Right hindlimb (tissue), 1 donor: ENCODE measurements around the gene PROK1.

Experiments
- DNase-seq: peaks from one replicate; pipeline ENCODE4 v3.0.0-alpha.2; 2018

The PROK1 gene

DNA sequence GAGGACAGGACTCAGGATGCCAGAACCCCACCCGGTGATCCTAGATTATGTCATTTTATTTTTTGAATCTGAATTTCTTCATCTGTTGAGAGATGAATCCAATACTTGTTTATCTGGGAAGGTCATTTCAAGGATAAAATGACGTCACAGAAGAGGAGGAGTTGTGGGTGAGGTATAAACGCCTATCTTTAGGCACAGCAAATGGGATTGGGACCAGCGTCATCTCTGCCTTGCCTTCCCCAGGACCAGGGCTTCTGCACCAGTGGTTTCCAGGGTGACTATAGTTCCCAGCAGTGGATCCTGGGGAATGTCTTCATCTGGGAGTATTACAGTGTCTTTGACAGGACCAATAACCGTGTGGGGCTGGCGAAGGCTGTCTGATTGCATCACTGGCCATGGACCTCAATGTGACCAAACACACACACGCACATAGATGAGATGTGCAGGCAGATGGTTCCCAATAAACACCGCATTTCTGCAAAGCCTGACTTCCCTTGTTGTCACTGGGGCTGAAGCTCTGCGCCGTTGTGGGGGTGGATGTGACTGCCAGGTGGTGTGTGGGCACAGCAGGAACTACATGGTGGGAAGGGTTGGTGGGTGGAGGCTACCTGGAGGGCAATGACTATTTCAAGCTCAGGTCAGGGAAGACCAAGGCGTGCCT is 40.0 kb downstream of the PROK1 start:
- no peak for DNase-seq

DNA sequence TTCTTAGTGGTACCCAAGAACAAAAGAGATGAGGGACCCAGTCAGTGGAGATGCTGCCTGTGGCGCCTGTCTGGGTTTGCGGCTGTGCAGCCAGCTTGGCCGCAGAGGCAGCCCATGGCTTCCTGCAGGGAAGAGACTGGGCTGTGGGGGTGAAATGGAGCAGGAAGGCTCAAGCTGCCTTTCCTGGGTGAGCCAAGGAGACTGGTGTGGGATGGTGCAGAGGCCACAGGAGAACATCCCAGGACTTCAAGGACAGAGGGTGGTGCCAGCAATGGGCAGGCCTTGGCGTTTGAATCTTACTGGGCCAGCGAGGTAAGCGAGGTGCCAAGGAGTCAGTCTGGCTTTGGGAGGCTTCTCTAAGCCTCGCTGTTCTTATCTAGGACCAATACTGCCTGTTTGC is 41.6 kb downstream of the PROK1 start:
- DNase-seq = no peak

DNA sequence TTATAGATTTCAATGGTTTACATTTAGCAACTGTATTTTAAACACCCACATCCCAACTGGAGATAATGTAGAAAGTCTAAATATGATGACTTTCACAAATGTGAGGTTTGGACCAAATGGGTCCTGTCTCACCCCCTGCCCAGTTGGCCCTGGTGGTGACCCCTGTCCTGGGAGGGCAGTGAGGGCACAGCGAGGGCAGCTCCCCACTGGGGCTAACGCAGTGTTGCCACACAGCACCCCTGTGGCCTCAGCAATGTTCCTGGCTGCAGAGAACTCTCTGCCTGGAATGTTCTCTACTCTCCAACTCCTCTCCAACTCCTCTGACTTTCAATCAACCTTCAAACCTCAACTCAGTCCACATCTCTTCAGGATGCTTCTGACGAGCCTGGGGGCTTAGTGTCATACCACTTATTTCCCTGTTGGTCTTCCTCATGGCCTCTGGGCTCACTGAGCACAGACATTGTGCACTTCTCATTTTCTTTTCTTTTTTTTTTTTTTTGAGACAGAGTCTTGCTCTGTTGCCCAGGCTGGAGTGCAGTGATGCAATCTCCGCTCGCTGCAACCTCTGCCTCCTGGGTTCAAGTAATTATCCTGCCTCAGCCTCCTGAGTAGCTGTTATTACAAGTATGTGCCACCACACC is 42.2 kb downstream of the PROK1 start:
- no peak for DNase-seq

DNA sequence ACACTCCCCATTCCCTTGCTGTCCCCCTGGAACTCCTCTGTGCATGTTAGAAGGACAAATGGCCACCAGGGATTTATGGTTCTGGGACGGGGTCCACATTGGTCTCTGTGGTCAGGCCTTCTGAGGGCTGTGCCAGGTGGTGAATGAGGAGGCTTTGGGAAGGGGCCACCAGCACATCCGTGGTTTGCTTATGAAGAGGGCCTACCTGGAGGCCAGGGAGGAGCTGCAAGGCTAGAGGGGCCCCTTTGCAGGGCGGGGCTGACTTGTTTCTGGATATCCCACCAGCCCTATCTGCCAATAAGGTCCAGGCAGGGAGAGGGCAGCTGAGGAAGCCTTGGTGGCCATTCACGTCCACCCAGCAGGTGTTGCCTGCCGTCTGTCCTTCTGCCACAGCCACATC is 43.1 kb downstream of the PROK1 start:
- DNase-seq = no peak

DNA sequence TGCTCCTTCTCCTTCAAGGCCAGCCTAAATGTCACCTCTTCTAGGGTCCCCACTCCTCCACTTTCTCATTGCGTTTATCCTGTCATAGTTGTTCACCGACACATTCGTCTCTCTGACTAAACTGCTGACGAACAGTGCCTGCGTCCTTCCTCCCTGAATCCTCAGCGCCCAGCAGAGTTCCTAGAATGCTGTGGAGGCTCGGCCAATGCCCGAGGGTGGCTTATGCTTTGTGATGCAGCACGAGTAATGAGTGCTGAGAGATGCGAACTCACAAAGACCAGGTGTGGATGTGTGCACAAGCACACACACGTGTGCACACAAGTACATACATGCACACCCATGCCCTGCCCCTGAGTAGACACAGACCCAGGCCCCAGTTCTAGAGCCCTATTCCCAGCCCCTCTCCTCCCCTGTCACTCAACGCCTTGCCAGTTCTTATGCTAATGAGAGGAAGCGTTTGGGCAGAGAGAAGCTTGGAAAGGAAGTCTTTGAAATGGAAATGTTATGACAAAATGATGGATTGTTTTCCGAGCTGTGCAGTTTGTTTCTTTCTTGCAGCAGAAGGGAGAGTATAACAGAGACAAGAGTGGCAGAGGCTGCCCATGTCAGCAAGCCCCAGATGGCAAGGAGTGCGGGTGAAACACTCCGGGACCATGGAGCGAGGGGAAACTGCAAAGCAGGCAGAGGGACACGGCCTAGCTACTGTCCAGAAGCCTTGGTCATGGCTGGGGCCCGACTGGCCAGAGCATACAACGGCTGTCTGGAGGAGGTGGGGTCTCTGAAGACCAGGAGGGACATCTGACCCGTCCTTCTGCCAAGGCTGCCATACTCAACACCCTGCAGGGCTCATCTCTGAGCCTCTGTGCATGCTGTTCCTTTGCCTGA is 43.8 kb downstream of the PROK1 start:
- no peak for DNase-seq

DNA sequence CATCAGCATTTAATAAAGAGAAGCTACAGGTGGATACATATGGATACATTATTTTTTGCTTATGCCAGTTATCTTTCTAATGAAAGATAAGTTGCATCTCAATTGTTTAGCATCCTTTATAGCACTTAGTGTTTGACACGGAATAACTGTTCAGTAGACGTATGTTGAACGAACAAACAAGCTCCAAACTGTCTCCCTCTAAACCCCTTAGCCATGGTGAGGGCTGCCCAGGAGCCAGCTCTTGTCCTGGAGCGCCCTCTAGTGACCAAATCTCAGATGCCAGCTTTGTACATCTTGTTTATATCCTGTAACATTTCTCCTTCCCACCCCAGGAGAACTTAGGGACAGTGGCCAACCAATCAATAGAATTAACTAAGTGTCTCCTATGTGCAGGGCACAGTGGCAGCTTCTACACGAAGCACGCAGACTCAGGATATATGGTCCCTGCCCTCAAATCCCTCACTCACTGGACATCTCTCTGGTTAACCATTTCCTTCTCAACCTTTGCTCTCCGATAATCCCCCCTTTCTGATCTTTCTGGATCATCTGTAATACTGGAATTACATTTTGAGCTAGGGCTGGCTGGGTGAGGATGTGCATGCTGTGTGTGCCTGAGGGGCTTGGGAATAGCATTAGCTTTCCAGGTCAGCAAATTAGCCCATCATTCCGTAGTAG is 45.1 kb downstream of the PROK1 start:
- DNase-seq = peak; percentile 74

DNA sequence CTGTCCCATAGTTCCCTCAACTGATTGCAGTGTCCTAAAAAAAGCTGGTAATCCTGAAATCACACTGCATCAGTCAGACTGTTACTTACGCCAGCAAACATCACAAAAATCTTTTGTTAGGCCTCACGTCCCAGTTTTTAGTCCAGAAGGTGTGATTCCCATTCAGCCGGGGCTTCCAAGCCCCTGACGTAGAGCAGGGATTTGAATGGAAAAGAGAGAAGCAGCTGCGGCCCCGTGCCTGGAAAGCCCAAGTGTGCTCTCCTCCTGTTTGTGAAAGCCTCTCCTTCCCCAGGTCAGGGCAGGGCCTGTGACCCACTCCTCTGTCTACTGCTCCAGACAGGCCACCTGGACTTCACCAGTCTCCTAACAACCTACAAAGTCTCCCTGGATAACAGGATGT is 47.3 kb downstream of the PROK1 start:
- no peak for DNase-seq

DNA sequence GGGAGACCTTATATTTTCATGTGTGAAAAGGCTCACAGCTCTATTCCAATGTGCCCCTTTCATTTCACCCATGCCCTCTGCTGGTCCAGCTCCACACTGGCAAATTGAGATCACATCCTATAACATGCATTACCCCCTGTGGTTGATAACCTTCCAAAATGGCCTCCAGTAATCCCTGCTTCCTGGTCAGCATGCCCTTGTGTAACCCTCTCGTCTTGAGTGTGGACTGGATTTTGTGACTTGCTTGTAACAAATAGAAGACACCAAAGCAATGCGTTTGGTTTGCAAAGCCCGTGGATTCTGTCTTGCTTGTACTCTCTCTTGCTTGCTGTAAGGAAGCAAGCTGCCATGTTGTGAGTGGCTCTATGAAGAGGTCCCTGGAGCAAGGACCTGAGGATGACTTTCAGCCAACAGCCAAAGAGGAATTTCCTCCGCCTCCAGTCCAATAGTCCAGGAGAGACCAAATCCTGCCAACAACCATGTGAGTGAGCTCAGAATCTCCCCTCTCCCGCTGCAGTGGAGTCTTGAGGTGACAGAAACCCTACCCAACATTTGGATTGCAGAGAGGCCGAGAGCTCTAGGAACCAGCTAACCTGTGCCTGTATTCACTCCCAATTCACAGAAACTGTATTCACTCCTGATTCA is 50.7 kb downstream of the PROK1 start:
- DNase-seq = no peak

DNA sequence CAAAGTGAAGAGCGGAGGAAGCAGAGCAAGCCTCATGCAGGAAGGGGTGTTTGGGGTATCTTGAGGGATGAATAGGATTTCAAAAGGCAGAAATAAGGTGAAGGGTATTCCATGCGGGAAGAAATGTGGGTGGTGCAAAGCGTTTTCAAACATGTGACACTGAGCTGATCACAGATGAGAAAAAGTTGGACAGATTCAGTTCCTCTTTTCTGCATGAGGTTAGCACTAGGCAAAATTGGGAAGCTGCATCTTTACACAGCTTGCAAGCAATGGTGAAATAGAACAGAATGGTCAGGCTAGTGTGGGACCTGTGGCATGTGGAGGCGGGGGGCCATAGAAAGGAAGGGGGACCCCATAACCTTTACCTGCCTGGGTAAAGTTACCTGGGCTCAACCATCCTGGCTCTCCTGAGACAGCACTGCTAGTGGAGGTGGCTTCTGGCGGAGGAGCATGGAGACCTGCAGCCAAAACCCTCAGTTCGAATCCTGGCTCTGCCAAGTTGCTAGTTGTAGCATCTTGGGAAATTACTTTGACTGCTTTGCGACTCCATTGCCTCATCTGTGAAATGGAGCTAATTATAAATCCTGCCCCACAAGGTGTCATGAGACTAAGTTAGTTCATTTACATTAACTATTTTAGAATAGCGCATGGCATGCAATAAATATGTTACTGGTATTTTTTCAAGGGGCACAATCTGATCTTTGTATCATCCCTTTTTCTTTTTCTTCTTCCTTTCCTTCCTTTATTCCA is 51.6 kb downstream of the PROK1 start:
- no peak for DNase-seq

DNA sequence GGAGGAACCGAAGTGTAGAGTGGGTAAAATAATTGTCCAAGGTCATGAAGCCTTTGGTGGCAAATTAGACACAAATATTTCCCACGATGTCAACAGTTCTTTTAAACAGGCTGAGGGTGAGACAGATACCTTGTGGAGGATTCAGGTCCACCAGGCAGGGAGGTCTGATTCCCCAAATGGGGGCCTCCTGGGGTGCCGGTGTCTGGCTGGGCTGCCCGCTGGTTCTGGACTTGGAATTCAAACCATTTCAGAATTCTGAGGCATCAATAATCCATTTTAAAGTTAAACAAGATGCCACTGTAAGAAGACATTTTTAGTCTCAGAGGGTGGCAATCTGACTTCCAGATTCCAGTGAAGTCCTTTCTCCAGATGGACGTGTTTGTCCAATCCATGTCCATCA is 52.5 kb downstream of the PROK1 start:
- no peak for DNase-seq

DNA sequence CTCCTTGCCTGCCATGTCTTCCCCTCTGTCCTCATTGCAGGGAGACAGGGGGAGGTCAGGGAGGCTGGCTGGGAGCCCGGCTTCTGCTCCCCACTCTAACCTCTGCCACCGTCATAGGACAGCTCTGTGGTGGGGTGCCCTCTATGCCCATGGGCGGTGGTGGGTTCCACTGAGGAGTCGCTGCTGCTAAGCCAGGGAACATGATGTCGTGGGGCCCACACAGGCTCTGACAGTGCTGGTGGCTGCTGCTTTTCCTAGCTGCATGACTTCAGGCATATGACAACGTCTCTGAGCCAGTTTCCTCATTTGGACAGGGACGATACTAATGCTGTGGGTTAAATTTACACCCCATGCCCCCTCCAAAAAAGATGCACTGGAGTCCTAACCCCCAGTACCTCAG is 53.3 kb downstream of the PROK1 start:
- no peak for DNase-seq

DNA sequence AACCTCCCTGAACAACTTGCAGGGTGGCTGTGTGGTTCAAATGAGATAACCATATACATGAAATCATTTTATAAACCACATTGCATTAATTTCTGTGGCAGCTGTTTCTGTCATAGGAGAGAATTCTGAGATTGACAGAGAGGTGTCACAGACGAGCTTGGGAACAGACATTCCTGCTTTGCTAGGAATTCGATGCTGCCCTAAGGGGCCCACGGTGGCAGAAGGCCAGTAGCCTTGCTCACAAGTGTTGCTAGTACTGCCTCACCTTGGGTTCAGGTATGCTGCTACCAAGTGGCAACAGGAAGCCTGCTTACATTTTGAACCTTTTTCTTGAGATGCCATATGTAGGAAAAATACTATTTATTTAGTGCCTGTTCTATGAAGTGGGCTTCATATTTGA is 54.6 kb downstream of the PROK1 start:
- DNase-seq = no peak

DNA sequence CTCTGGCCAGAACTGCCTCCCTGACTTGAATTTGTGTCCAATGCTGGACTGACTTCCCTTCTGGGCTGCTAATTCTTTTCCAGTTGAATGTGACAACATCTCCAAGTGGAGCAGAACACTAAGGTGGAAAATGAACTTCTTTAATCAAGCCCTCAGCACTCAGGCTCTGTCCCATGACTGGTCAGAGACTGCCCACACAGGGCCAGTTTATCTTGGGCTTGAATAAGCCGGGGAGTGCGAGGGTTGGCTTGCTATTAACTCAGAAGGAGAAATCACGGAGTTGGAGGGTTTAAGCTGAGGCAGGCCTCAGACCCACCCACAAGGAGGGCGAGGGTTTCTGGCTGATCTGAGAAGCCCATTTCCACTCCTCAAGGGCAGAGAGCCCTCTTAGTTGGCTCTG is 55.6 kb downstream of the PROK1 start:
- no peak for DNase-seq
